GM19372 (cell line): ENCODE data around the gene FNDC8.
"Not testable (repeated sequence)": the region's sequence is repeated elsewhere in the genome, so short reads cannot be mapped to it uniquely, and the experiment has no call there.

Source experiments
- ATAC-seq: cut with Tn5 transposase; IDR thresholded peaks from one replicate; pipeline ENCODE4 v1.9.1; 2021; ENCODE audit warnings: mild to moderate bottlenecking, low read depth, moderate library complexity; ENCODE audit not compliant: unreplicated experiment

The FNDC8 gene

GRCh38 chr17:35167666-35168065, 46.3 kb downstream of the FNDC8 start:
- no peak for ATAC-seq

GRCh38 chr17:35169835-35170363, 48.5 kb downstream of the FNDC8 start:
- no peak for ATAC-seq

- ATAC-seq: no peak
These were observed 49.8 kb downstream of the FNDC8 start for GRCh38 chr17:35170968-35171771.

GRCh38 chr17:35171834-35172233, 50.4 kb downstream of the FNDC8 start:
- no peak for ATAC-seq

GRCh38 chr17:35172321-35172720, 50.9 kb downstream of the FNDC8 start:
- ATAC-seq: not testable (repeated sequence)

GRCh38 chr17:35174835-35175334, 53.5 kb downstream of the FNDC8 start:
- ATAC-seq: no peak

GRCh38 chr17:35175638-35176415, 54.4 kb downstream of the FNDC8 start:
- ATAC-seq: no peak

GRCh38 chr17:35176897-35177296, 55.5 kb downstream of the FNDC8 start:
- ATAC-seq: no peak

GRCh38 chr17:35179379-35179778, 58.0 kb downstream of the FNDC8 start:
- not testable (repeated sequence) for ATAC-seq
